Measurements from ENCODE around the gene ANKRD61.
"Not testable (repeated sequence)": the region's sequence is repeated elsewhere in the genome, so short reads cannot be mapped to it uniquely, and the experiment has no call there.

Gene ANKRD61

DNA sequence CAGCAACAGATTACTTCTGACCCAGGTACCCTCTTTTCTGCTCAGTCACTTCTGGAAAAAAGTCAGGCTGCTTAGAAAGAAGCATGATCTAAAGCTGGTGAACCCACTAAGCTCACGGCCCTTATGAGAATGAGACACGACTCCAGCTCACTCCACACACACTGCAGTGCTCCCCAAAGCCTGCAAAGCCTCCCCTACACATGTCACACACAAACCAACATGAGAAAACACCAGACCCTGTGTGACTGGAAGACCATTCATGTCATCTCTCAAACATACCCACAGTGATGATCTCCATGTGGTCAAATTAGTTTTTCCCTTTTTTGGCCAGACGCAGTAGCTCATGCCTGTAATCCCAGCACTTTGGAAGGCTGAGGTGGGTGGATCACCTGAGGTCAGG is 391 bp downstream of the ANKRD61 start:
- no peak for DNase-seq (ENCODE audit: low spot score)

DNA sequence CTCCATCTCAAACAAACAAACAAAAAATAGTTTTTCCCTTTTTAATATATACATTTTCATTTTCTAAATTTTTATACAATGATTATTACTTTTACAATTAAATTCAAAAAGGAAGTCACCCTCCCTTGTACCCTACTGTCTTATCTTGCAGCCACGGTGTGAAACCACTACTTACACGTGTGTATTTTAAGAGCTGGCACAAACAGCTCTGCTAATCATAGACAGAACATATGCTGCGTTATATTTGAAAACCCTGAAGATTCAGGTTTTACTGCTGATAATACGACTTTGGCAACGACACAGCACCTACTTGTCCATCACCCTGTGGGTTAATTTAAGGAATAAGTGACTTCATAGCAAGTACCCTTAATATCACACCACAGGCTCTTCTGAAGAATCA is 991 bp downstream of the ANKRD61 start:
- DNase-seq (ENCODE audit: low spot score), result no peak

DNA sequence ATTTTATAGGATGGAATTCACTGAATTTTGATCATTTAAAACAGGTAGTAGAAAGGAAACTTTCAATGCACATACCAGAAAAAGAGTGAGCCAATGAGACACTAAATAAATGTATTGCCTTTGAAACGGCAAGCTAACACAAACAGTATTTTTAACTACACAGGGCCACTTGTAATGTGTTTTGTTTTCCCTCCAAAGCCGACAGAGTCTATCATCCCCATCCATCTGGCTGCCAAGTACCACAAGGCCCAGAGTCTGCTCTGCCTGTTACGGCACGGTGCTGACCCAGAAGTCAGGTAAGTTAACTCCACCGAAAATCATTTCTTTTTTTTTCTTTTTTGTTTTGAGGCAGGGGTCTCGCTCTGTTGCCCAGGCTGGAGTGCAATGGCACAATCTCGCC is 1.5 kb downstream of the ANKRD61 start:
- no peak for DNase-seq (ENCODE audit: low spot score)

DNA sequence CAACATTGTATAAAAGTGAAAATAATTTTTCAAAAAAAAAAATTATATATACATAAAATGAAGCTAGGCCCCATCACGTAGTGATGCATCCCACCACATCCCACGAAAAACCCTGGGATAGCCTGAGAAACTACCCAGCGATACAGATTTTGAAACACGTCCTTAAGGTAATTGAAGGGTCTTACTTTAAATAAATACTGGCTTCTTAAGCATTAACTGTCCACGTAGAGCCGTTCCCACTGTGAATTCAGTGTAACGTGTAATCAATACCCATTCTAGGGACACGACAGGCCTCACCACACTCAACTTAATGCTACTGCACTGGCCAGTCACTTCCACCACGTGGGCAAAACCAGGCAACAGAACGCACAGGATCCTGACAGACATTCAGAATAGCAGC is 4.0 kb downstream of the ANKRD61 start:
- no peak for DNase-seq (ENCODE audit: low spot score)

DNA sequence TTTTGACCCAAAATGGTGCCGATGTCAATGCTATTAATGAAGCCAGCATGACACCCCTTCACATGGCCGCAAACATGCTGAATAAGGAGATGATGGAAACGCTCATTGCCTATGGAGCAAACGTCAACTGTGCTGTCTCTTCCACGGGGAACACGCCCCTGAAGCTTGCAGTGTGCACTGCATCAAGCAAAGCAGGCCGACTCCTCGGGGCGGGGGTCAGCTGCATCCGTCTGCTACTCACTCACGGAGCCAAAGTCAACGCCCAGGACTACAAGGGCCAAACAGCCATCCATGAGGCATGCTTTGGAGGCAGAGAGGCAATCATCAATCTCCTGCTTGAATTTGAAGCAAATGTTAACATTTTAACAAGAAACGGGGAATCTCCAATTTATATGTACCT is 4.5 kb downstream of the ANKRD61 start:
- no peak for DNase-seq (ENCODE audit: low spot score)

DNA sequence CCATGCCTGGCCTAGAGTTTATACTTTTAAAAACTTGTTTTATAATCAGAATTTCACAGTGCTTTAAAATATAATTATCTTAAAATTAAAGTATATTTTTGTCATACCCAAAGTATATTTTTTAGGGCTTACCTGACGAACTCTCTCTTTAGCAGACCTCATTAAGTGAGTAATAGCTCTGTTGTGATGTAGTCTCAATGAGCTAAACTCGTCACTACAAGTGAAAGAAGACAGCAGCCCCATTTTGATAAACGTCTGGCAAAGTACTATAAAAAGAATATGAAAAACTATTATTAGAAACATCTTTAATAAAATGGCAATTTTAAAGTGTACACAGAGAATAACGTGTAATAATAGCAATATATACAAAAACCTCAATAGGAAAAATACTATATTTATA is 18.6 kb downstream of the ANKRD61 start:
- DNase-seq (ENCODE audit: low spot score), result no peak

DNA sequence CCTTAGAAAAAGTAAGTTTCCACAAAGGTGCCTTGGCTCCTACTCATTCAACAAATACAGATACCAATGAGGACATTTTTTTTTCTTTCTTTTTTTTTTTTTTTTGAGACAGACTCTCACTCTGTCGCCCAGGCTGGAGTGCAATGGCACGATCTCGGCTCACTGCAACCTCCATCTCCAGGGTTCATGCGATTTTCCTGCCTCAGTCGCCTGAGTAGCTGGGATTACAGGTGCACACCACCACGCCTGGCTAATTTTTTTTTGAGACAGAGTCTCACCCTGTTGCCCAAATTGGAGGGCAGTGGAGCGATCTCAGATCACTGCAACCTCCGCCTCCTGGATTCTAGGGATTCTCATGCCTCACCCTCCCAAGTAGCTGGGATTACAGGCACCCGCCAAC is 20.0 kb downstream of the ANKRD61 start:
- DNase-seq (ENCODE audit: low spot score), result not testable (repeated sequence)

DNA sequence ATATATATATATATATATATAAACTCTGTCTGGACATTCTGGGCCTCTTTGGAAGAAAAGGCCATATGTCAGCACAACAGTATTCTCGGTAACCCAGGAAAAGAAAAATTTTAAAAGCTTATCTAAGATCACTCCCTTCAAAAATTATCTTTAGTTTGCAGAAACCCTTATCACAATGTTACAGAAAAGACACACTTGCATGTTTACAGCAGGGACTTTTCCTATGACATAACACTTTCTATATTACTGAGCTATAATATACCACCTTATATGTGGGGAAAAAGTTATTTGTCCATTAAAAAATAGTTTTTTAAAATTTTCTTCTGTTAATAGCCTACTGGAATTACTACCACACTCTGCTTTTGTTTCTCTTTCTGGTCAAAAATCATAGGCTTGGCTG is 25.4 kb downstream of the ANKRD61 start:
- DNase-seq (ENCODE audit: low spot score), result no peak

DNA sequence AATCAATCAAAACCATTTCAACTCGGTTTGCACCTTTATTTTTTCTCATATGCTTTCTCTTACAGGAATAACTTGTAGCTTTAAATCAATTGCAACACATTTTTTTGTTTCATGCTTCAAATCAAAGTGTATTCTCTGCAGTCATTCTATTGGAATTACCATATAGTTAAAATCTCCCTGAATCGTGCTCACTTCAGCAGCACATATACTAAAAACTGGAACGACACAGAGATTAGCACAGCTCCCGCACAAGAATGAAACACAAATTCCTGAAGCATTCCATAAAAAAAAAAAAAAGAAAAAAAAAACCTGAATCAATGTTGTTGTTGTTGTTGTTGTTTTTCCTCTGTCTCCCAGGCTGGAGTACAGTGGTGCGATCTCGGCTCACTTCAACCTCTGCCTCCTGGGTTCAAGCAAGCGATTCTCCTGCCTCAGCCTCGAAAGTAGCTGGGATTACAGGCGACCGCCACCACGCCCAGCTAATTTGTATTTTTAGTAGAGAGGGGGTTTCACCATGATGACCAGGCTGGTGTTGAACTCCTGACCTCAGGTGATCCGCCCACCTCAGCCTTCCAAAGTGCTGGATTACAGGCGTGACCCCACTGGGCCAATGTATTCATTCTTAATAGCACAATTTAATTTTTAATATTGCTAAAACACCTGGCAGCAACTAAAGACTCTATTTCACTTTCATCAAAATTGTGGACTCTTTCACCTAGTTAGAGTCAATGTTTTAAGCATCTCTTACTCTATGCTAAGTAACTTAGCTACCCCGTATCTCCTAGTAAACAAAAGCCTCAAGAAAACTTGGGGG is 26.3 kb downstream of the ANKRD61 start:
- DNase-seq (ENCODE audit: low spot score), result no peak

DNA sequence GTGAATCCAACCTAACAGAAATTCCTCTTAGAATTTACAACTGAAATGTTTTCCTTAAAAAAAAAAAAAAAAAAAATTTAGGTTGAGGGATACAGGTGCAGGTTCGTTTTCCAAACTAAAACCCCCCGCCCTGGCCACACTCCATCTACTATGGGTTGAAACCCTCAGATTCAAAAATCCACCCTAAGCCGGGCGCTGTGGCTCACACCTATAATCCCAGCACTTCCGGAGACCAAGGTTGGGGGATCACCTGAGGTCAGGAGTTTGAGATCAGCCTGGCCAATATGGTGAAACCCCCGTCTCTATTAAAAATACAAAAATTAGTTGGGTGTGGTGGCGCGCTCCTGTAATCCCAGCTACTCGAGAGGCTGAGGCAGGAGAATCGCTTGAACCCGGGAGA is 28.8 kb downstream of the ANKRD61 start:
- not testable (repeated sequence) for DNase-seq (ENCODE audit: low spot score)

DNA sequence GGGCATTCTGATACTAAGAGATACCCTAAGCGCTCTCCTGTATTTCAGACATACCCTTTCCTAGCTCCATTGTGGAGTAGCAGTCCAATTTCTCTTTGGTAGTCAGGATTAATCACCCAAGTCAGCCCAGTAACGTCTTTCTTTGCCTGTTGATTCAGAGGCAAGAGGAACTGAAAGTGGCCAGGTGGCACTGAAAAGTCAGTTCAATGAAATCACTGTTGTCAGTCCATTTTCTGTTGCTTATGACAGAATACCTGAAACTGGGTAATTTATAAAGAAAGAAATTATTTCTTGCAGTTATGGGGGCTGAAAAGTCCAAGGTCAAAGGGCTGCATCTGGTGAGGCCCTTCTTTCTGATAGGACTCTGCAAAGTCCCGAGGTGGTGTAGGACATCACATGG is 40.2 kb downstream of the ANKRD61 start:
- DNase-seq (ENCODE audit: low spot score), result no peak

DNA sequence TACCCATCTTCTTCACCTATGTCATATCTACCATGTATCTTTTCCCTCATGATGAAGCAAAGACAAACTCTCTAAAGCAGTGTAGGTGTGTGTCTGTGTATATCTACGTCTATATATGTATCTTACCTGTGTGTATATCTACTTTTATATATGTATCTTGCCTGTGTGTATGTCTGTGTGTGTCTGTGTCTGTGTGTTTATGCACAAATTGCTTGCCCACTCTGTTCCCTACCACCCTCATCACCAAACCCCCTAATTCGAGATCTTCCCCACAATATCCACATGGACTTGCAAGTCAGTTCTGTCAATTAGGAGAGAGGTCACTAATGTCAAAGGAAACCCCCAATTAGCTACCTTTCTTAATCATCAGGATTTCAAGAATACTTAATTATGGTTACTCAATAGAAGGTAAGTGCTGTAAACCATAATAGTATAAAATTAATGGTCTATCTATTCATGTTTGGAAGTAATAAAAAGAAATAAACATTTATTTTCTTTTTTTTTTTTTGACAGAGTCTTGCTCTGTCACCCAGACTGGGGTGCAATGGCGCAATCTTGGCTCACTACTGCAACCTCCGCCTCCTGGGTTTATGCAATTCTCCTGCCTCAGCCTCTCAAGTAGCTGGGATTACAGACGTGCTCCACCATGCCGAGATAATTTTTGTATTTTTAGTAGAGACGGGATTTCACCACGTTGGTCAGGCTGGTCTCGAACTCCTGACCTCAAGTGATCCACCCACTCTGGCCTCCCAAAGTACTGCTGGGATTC is 43.6 kb downstream of the ANKRD61 start:
- DNase-seq (ENCODE audit: low spot score), result no peak

DNA sequence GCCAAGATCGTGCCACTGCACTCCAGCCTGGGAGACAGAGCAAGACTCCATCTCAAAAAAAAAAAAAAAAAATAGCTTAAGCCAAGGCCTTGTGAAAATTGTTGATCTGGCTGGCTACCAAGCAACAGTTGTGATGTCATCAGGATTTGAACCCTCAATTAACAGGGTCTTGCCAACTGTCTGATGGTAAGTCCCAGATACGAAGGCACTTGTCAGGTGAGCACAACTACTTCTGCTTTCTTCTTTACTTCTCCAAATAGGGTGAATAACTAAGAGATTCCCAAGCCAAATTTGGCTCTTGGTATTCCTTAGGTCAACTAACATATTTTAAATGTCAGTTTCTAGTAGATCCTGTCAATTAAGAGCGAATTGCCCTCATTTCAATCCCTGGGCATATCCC is 47.4 kb downstream of the ANKRD61 start:
- no peak for DNase-seq (ENCODE audit: low spot score)

DNA sequence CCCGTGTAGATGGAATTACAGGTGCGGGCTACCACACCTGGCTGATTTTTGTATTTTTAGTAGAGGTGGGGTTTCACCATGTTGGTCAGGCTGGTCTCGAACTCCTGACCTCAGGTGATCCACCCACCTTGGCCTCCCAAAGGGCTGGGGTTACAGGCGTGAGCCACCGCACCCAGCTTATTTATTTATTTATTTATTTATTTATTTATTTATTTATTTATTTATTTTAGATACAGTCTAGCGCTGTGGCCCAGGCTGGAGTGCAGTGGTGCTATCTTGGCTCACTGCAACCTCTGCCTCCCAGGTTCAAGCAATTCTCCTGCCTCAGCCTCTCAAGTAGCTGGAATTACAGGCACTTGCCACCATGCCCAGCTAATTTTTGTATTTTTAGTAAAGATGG is 51.9 kb downstream of the ANKRD61 start:
- not testable (repeated sequence) for DNase-seq (ENCODE audit: low spot score)

All from left forelimb (tissue), 1 donor.